ENCODE data around the gene PTGDR2. TPM values are rescaled to one million over a fixed set of nuclear protein-coding genes. Genes with fewer than 3 reads are reported as not detected.
A peak's percentile ranks its signal among the peaks of the same experiment; 100 is the strongest.

Gene PTGDR2
- total and polyA plus RNA-seq, 4 donors: 0.08 to 7.1 (median 0.32) TPM

DNA sequence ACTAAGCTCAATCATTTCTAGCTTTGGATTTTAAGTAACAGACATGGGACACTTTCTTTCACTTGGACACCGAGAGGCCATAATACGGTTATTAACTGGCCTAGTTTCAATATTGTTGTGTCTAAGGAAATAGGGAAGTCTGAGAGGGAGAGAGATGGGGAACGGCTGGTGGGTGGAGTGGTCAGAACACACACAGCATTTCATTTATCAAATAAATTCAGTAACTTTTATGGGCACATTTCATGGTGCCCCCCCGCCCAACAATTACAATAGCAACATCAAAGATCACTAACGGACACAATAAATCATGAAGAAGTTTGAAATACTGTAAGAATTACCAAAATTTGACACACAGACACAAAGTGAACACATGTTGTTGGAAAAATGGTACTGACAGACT is 39.9 kb upstream of the PTGDR2 start:
- no peaks in the 10 kb centered on the region for H3K27me3 ChIP-seq (ENCODE audit: control insufficient read depth in 4 of 4, insufficient read depth in 4 of 4, low read length in 3 of 4)
- DNase-seq (ENCODE audit: low spot score): no peak
- TF ChIP-seq HNF4G (IDR thresholded peaks at IDR 0.05): no peak
- TF ChIP-seq GABPA (IDR thresholded peaks at IDR 0.05 in 1 of 2, conservative IDR thresholded peaks at IDR 0.05 in 1 of 2): no peak
- TF ChIP-seq RAD21 (IDR thresholded peaks at IDR 0.05): no peak
- TF ChIP-seq, protein P1, sequence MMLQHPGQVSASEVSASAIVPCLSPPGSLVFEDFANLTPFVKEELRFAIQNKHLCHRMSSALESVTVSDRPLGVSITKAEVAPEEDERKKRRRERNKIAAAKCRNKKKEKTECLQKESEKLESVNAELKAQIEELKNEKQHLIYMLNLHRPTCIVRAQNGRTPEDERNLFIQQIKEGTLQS (IDR thresholded peaks at IDR 0.05): no peak
- no peak overlapping the region for H3K4me3 ChIP-seq (ENCODE audit: low read depth in 1 of 3, low read length in 3 of 3)
- H3K36me3 ChIP-seq (ENCODE audit: control insufficient read depth in 4 of 4, insufficient read depth in 3 of 4, low read depth in 1 of 4, low read length in 3 of 4): peaks cover 8 to 81% (median 61%) of the 10 kb centered on the region in 4 donors
- no peak overlapping the region for H3K9ac ChIP-seq (ENCODE audit: low read depth in 1 of 2, low read length in 2 of 2)
- 91% methylated on average over 5 of the region's 5 CpGs for WGBS
- no peak overlapping the region for H3K27ac ChIP-seq (ENCODE audit: low read depth in 1 of 2, low read length in 2 of 2)
- H3K9me3 ChIP-seq (ENCODE audit: control insufficient read depth in 4 of 4, low read length in 3 of 4): no peaks in the 10 kb centered on the region
- H3K4me1 ChIP-seq (ENCODE audit: control insufficient read depth in 4 of 4, insufficient read depth in 4 of 4, low read length in 3 of 4): peaks cover 0 to 11% (median 5%) of the 10 kb centered on the region in 4 donors

DNA sequence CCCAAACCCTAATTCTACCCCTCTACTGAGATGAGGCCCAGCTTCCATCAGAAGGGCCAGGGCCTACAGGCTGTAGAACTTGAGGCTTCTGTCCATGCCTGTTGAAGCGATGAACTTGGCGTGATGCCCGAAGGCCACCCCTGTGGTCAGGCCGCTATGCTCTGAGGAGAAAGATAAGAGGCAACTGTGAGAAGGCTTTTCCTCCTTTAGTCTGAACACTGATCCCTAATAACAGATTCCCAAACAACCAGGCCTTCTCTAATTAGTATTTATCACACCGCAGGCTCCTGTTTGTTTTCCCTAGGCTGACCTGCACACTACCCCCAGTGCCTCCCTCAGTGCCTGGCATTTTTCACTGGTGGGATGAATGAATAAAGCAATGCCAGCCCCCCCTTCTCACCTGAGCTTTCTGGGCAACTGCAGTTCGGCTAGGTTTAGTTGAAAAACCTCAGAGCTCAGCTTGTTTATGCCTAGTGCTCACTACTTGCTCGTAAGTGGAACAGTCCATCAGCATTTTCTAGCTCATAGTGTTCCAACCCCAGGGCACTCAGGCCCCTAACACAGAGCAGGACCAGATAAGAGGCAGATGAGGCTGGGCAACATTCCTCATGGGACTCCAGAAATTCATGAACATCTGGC is 35.5 kb upstream of the PTGDR2 start:
- no peak overlapping the region for H3K9ac ChIP-seq (ENCODE audit: low read depth in 1 of 2, low read length in 2 of 2)
- H3K4me3 ChIP-seq (ENCODE audit: low read depth in 1 of 3, low read length in 3 of 3): no peak overlapping the region
- no peaks in the 10 kb centered on the region for H3K9me3 ChIP-seq (ENCODE audit: control insufficient read depth in 4 of 4, low read length in 3 of 4)
- WGBS: 83% methylated on average over 7 of the region's 7 CpGs
- H3K4me1 ChIP-seq (ENCODE audit: control insufficient read depth in 4 of 4, insufficient read depth in 4 of 4, low read length in 3 of 4): peaks cover 0 to 7% (median 0%) of the 10 kb centered on the region in 4 donors
- no peak overlapping the region for H3K27ac ChIP-seq (ENCODE audit: low read depth in 1 of 2, low read length in 2 of 2)
- no peaks in the 10 kb centered on the region for H3K27me3 ChIP-seq (ENCODE audit: control insufficient read depth in 4 of 4, insufficient read depth in 4 of 4, low read length in 3 of 4)
- DNase-seq (ENCODE audit: low spot score): peak; percentile 71
- peaks cover 2 to 53% (median 28%) of the 10 kb centered on the region in 4 donors for H3K36me3 ChIP-seq (ENCODE audit: control insufficient read depth in 4 of 4, insufficient read depth in 3 of 4, low read depth in 1 of 4, low read length in 3 of 4)
- TF ChIP-seq GABPA (IDR thresholded peaks at IDR 0.05 in 1 of 2, conservative IDR thresholded peaks at IDR 0.05 in 1 of 2): no peak
- TF ChIP-seq, protein P1 (IDR thresholded peaks at IDR 0.05): no peak
- TF ChIP-seq YY1 (IDR thresholded peaks at IDR 0.05): no peak
- TF ChIP-seq, protein P2, sequence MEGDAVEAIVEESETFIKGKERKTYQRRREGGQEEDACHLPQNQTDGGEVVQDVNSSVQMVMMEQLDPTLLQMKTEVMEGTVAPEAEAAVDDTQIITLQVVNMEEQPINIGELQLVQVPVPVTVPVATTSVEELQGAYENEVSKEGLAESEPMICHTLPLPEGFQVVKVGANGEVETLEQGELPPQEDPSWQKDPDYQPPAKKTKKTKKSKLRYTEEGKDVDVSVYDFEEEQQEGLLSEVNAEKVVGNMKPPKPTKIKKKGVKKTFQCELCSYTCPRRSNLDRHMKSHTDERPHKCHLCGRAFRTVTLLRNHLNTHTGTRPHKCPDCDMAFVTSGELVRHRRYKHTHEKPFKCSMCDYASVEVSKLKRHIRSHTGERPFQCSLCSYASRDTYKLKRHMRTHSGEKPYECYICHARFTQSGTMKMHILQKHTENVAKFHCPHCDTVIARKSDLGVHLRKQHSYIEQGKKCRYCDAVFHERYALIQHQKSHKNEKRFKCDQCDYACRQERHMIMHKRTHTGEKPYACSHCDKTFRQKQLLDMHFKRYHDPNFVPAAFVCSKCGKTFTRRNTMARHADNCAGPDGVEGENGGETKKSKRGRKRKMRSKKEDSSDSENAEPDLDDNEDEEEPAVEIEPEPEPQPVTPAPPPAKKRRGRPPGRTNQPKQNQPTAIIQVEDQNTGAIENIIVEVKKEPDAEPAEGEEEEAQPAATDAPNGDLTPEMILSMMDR (IDR thresholded peaks at IDR 0.05; ENCODE audit: low read depth, low read length, missing input control): no peak
- no peak for TF ChIP-seq HNF4A (conservative IDR thresholded peaks at IDR 0.05)
- TF ChIP-seq NR2F2 (IDR thresholded peaks at IDR 0.05): no peak
- no peak for TF ChIP-seq EGR1 (IDR thresholded peaks at IDR 0.05; ENCODE audit: low read depth in 2 of 2)
- TF ChIP-seq, protein P3, sequence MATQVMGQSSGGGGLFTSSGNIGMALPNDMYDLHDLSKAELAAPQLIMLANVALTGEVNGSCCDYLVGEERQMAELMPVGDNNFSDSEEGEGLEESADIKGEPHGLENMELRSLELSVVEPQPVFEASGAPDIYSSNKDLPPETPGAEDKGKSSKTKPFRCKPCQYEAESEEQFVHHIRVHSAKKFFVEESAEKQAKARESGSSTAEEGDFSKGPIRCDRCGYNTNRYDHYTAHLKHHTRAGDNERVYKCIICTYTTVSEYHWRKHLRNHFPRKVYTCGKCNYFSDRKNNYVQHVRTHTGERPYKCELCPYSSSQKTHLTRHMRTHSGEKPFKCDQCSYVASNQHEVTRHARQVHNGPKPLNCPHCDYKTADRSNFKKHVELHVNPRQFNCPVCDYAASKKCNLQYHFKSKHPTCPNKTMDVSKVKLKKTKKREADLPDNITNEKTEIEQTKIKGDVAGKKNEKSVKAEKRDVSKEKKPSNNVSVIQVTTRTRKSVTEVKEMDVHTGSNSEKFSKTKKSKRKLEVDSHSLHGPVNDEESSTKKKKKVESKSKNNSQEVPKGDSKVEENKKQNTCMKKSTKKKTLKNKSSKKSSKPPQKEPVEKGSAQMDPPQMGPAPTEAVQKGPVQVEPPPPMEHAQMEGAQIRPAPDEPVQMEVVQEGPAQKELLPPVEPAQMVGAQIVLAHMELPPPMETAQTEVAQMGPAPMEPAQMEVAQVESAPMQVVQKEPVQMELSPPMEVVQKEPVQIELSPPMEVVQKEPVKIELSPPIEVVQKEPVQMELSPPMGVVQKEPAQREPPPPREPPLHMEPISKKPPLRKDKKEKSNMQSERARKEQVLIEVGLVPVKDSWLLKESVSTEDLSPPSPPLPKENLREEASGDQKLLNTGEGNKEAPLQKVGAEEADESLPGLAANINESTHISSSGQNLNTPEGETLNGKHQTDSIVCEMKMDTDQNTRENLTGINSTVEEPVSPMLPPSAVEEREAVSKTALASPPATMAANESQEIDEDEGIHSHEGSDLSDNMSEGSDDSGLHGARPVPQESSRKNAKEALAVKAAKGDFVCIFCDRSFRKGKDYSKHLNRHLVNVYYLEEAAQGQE (IDR thresholded peaks at IDR 0.05): no peak
- no peak for TF ChIP-seq TAF1 (conservative IDR thresholded peaks at IDR 0.05)
- TF ChIP-seq FOXA2 (IDR thresholded peaks at IDR 0.05): no peak
- TF ChIP-seq RXRA (IDR thresholded peaks at IDR 0.05): no peak
- TF ChIP-seq, protein P4, sequence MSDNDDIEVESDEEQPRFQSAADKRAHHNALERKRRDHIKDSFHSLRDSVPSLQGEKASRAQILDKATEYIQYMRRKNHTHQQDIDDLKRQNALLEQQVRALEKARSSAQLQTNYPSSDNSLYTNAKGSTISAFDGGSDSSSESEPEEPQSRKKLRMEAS (IDR thresholded peaks at IDR 0.05): no peak
- no peak for TF ChIP-seq JUND (IDR thresholded peaks at IDR 0.05)
- no peak for TF ChIP-seq RAD21 (IDR thresholded peaks at IDR 0.05)
- TF ChIP-seq SP1 (IDR thresholded peaks at IDR 0.05): no peak
- no peak for TF ChIP-seq FOXA1 (IDR thresholded peaks at IDR 0.05)

All from liver (tissue), 9 donors.